ENCODE data around the gene TSPOAP1.

- TF ChIP-seq CTCF (conservative IDR thresholded peaks at IDR 0.05; ENCODE audit: low read depth, low read length) (no peak), EZH2 (IDR thresholded peaks at IDR 0.05; ENCODE audit: low read length, unreplicated experiment) (no peak), EZH2phosphoT487 (IDR thresholded peaks at IDR 0.05; ENCODE audit: borderline replicate concordance, low read length) (no peak)
These were observed 3.5 kb upstream of the TSPOAP1 start for GRCh38 chr17:58331815-58332777.

All from PC-3 (cell line).